KOPT-K1 (cell line): ENCODE measurements around the gene EGR2.

Experiments used
- H3K27ac ChIP-seq: fragments of 200-600 bp; sonication (generic); 2 replicates; pipeline ENCODE4 v1.5.1; 2016; ENCODE audit warnings: antibody characterized with exemption, mild to moderate bottlenecking, low read depth, low read length; ENCODE audit not compliant: poor library complexity, severe bottlenecking
- H3K36me3 ChIP-seq: fragments of 200-600 bp; sonication (generic); 2 replicates; pipeline ENCODE4 v1.5.1; 2017; ENCODE audit warnings: antibody characterized with exemption, mild to moderate bottlenecking, low read length, moderate library complexity; ENCODE audit not compliant: insufficient read depth
- H3K9me3 ChIP-seq: fragments of 200-600 bp; sonication (generic); 2 replicates; pipeline ENCODE4 v1.5.1; 2017; ENCODE audit warnings: antibody characterized with exemption, low read length, mild to moderate bottlenecking; ENCODE audit not compliant: insufficient read depth, poor library complexity, severe bottlenecking

EGR2 gene

DNA sequence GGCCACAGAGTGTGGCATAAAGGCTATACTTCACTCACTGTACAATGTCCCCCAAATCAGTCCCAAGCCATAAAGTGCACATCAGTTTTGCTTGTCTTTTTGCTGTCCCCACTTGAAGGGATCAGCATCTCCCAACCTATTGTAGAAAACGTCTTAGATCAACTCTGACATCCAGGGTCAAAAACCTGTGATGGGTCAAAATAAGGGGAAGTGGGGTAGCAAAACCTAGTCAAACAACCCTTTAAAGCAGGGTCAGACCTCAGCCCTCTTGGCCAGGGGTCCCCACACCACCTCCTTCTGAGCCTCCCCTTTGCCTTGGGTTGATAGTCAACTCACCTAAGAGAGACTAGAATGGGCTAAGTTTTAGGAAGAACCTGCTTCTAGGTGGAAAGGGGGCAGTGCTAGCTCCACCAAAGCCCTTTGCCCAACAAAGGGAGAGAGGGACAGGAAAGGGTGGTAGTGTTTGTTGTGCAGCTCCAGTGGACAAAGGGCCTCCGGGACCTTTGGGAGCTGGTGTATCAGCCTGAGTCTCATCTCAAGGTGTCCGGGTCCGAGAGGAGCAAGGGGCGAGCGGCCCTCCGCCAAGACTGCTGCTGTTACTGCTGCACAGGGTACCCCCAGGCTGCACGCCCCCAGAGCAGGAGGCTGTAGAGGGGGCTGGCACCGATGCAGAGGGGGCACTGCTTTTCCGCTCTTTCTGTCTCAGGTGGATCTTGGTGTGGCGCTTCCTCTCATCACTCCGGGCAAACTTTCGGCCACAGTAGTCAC lies 3.3 kb downstream of the EGR2 start:
- H3K27ac ChIP-seq: no peak overlapping the region
- peaks cover 20% of the 10 kb centered on the region for H3K36me3 ChIP-seq
- no peaks in the 10 kb centered on the region for H3K9me3 ChIP-seq

- no peak overlapping the region for H3K27ac ChIP-seq
- no peaks in the 10 kb centered on the region for H3K9me3 ChIP-seq
- peaks cover 33% of the 10 kb centered on the region for H3K36me3 ChIP-seq
These were observed 4.8 kb downstream of the EGR2 start for GRCh38 chr10:62811159-62811875.

DNA sequence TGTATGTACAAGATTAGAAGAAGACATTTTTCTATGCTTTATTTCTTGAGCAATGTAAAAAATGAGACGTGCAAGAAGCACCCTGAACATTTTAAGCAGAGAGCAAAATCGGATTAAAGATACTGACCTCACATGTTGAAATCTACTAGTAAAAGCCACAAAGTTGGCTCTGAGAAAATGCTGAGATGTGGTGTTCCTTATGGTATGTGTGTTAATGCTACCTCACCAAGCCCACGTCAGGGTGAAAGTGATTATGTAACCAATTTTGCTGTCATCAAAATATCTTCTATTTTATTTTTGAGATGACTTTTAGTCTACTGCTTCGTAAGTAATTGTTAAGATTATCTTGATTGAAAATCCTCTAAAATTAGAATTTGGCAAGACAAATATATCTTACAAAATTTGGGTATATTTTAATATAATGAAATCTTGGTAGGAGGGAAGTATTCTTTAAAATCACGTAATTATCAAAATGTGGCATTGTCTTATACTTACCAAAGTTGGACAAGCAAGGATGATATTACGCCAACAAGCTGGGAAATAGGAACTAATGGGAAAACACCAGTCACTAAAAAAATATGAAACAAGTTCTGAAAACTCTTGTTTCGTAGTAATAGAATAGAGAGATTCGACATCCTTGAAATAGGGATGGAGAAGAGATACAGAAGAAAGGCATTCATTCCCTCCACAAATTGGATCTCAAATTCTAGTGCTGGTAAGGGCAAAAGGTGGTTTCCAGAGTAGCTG lies 5.8 kb downstream of the EGR2 start:
- Histone ChIP-seq H3K36me3 (peaks cover 33% of the 10 kb centered on the region), H3K9me3 (no peaks in the 10 kb centered on the region), H3K27ac (no peak overlapping the region)

- Histone ChIP-seq H3K9me3 (no peaks in the 10 kb centered on the region), H3K27ac (no peak overlapping the region), H3K36me3 (peaks cover 33% of the 10 kb centered on the region)
These were observed 9.9 kb downstream of the EGR2 start for GRCh38 chr10:62806251-62806650.

DNA sequence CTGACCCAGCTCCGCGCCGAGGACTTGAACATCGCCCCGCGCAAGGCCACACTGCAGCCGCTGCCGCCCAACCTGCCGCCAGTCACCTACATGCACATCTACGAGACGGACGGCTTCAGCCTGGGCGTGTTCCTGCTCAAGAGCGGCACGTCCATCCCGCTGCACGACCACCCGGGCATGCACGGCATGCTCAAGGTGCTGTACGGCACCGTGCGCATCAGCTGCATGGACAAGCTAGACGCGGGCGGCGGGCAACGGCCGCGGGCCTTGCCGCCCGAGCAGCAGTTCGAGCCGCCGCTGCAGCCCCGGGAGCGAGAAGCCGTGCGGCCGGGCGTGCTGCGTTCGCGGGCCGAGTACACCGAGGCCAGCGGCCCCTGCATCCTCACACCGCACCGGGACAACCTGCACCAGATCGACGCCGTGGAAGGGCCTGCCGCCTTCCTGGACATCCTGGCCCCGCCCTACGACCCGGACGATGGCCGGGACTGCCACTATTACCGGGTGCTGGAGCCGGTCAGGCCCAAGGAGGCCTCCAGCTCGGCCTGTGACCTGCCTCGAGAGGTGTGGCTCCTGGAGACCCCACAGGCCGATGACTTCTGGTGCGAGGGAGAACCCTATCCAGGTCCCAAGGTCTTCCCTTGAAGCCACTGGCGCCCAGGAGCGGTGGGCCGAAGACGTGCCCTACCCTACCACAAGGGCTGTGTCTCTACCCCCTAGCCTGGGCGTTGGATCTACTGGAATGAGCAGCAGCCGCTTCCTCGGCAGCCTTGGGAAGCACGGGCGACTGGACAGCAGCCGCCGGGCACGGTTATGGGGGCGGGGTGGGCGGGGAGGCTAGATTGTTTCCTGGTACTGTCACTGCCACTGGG lies 10.7 kb downstream of the EGR2 start:
- Histone ChIP-seq H3K36me3 (peaks cover 33% of the 10 kb centered on the region), H3K27ac (peak overlapping the region; percentile 84), H3K9me3 (no peaks in the 10 kb centered on the region)

DNA sequence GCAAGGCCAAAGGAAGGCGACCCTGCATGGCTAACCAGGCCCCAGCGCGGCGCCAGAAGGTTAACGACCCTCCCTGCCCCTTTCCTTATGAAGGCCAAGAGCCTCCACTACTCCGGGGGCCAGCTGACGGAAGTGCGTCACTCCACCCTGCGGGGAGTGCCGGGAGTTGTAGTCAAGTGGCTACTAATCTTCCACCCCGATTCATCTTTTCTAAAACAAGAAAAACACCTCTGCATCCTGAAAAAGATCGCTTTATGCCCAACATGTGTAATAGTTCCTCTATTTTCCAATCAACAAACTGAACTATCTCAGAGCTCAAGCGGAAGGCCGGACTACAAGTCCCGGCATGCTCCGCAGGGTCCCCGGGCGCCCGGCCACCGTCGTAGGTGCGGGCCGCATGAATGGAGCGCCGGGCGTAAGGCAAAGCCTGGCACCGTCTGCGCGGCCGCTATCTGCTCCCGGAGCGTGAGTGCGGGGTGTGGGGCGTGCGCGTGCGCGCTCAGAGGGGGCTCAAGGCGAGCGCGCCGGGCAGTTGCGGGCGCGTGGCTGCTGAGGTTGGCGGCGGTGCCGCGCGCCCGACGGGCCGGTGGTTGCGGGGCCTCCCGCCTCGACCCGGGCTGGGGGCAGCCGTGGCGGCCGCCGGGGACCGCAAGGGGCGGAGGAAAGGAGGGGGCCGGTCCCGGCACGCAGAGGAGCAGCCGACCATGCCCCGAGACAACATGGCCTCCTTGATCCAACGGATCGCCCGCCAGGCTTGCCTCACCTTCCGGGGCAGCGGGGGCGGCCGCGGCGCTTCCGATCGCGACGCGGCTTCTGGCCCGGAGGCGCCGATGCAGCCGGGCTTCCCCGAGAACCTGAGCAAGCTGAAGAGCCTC lies 11.6 kb downstream of the EGR2 start, which contains the start of gene ADO:
Gene ADO, plus strand, starts transcription at position 365 of the 875 bp plus-strand sequence. Its CDS starts 340 bp downstream, at position 705.
- Histone ChIP-seq H3K9me3 (no peaks in the 10 kb centered on the region), H3K36me3 (peaks cover 30% of the 10 kb centered on the region), H3K27ac (peak within 1 kb of the TSS; percentile 84)

- Histone ChIP-seq H3K36me3 (peaks cover 23% of the 10 kb centered on the region), H3K27ac (peak overlapping the region; percentile 84), H3K9me3 (no peaks in the 10 kb centered on the region)
These were observed 12.3 kb downstream of the EGR2 start for GRCh38 chr10:62803724-62804355.

DNA sequence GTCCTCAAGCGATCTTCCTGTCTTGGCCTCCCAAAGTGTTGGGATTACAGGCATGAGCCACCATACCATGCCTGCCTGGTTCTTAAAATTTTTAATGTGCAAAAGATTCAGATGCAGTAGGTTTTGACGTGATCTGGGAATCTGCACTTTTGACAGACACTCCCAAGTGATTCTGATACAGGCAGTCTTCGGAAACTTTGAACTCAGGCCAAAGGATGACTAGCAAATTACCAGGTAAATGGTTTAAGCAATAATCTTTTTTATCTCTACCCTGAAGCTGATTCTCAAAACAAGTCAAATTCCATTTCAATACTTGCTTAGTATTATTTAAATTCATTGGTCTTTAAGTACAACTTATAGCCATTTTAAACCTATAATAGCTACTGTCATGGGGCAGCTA lies 14.3 kb downstream of the EGR2 start:
- Histone ChIP-seq H3K9me3 (no peaks in the 10 kb centered on the region), H3K27ac (no peak overlapping the region), H3K36me3 (peaks cover 3% of the 10 kb centered on the region)

GRCh38 chr10:62796896-62797295 lies 19.3 kb downstream of the EGR2 start:
- no peaks in the 10 kb centered on the region for H3K9me3 ChIP-seq
- no peaks in the 10 kb centered on the region for H3K36me3 ChIP-seq
- no peak overlapping the region for H3K27ac ChIP-seq

GRCh38 chr10:62795762-62796161 lies 20.4 kb downstream of the EGR2 start:
- Histone ChIP-seq H3K36me3 (no peaks in the 10 kb centered on the region), H3K9me3 (no peaks in the 10 kb centered on the region), H3K27ac (no peak overlapping the region)

DNA sequence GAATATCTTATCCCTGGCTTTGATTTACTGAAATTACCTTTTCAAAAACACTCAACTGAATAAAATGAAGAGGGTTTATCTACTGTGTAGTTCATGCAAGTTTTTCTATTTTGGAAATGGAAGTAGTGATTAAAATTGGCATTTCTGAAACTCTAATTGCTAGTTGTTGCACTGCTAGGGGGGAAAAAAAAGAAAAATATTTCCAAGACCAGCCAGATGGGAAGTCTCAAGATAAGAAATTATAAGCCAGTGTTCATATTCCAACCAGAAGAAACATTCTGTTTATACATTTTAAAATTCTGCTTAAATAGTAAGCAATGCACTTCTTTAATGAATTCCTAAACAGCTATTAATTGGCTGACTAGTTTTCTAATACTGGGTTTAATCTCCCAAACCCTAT lies 21.1 kb downstream of the EGR2 start:
- no peaks in the 10 kb centered on the region for H3K9me3 ChIP-seq
- H3K36me3 ChIP-seq: no peaks in the 10 kb centered on the region

GRCh38 chr10:62794306-62794705 lies 21.9 kb downstream of the EGR2 start:
- Histone ChIP-seq H3K27ac (no peak overlapping the region), H3K36me3 (no peaks in the 10 kb centered on the region), H3K9me3 (no peaks in the 10 kb centered on the region)

More for the DNA sequence above, 21.1 kb downstream of the EGR2 start:
- no peak overlapping the region for H3K27ac ChIP-seq

DNA sequence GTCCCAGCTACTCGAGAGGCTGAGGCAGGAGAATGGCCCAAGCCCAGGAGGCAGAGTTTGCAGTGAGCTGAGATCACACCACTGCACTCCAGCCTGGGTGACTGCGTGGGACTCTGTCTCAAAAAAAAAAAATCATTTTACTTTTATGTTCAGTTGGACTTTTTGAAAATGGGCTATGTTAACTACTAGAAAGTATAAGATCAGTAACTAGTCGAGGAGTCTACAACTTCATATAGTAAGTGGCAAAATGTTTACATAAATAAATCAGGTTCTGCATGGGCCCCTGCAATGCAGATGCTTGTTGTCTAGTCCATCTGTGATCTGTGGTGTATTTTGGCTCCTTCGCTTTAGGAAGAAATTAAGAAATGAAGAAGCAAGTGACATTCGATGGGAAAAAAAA lies 23.9 kb downstream of the EGR2 start:
- Histone ChIP-seq H3K27ac (no peak overlapping the region), H3K36me3 (no peaks in the 10 kb centered on the region), H3K9me3 (no peaks in the 10 kb centered on the region)
